Stimulated activated CD4-positive, alpha-beta T cell treated with anti-CD3 and anti-CD28 coated beads, Interleukin-1b, Interleukin-23, amount 100 ng/mL, for 24 hours (primary cell): ENCODE measurements around the gene CISD3.
"Not testable (repeated sequence)": the region's sequence is repeated elsewhere in the genome, so short reads cannot be mapped to it uniquely, and the experiment has no call there.

ENCODE experiments used
- DNase-seq, 4 experiments: peaks; one replicate each; pipeline ENCODE4 v3.0.0-alpha.2; 2020; ENCODE audit warnings: low read depth in 4 of 4, low spot score in 1 of 4

Gene CISD3

DNA sequence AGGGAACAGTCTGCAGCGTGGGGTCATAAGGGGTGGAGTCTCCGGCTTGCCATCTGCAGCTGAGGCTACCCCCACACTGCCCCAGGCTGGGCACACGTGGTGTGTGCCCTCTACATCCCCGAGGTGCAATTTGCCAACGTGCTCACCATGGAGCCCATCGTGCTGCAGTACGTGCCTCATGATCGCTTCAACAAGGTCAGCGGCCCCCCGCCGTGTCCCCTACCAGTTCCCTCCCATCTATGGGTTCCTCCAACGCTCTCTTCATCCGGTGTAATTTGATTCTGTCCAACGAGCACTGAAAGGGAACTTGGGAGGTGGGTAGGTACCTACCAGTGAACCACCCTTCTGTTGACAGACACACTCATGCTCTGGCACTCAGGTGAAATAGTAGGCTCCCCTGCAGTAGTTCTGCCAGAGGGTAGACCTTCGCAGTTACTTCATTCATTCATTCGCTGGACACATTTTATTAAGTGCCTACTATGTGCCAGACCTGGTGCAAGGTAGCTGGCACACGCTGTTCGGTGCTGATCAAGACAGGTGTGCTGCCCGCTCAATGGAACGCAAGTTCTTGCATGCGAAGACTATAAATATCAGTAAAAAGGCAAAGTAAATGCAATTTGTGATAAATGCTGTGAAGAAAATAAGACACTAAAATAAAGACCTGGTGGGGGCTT, 22.3 kb upstream of the CISD3 start:
- DNase-seq, result no peak

DNA sequence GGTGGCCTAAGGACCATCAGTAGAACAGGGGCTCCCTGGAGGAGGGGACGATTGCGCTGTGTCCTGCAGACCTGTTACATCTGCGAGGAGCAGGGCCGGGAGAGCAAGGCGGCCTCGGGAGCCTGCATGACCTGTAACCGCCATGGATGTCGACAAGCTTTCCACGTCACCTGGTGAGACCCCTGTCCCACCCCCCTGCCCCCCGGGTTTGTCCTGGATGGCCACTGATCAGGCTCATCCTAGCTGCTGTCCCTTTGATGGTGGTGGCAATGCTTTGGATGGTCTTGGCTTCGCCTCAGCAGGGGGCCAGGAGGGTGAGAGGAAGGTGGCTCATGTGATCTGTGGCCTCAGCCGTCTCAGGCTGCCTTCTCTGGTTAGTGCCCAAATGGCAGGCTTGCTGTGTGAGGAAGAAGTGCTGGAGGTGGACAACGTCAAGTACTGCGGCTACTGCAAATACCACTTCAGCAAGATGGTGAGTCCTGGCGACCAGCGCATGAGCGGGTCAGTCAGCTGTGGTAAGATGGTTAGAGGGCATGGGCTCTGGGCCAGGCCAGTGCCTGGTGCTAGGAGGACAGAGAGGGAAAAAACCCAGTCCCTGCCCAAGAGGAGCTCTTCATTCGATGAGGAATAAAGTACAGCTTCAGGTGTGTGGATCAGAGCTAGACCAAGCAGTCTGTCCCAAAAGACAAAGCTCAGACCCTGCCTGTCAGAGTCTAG, 20.9 kb upstream of the CISD3 start:
- no peak for DNase-seq

DNA sequence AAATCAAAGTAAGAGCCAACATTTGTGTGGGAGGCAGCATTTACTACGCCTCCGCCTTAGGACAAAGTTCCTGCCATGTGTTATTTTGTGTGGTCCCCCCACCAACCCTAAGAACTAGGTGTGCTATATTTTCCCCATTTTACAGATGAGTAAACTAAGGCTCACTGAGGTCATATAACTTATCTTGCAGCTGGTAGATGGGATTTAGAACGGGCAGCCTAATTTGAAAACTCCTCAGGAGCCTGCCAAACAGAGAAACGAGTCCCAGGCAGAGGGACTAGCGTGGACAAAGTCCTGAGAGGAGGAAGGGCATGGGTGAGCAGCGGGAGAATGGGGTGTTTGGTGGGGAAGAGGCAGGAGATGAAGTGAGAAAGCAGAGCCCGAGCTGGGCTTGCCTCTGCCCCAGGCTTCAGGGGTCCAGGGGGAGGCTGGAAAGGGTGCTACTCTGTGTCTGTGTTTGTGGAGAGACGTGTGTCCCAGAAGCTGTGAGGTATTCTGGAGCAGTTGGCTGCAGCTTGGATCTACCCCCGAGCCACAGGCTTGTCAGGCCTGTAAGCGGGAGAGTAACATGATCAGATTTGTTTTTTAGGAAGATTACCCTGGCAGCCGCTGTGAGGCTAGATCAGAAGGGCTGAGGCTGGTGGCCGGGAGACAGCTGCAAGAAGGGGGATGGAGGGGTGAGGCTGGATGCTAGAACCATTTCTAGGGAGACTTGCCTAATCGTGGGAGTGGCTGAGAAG, 20.1 kb upstream of the CISD3 start:
- no peak for DNase-seq

DNA sequence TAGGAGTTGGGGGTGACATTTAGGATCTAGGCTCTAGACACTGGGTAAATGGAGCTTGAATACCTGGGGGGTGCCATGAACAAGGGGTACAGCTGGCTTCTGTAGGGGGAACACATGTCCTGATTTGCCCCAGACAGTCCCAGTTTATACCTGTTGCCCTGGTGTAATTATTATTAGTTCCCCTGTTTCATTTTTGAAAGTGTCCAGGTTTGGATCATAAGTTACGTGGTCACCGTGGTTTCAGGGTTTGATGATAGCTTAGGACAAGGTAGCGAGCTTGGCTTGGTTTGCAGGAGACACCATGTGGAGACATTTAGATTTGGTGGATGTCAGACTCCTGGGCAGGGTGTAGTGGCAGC, 19.6 kb upstream of the CISD3 start:
- no peak for DNase-seq

DNA sequence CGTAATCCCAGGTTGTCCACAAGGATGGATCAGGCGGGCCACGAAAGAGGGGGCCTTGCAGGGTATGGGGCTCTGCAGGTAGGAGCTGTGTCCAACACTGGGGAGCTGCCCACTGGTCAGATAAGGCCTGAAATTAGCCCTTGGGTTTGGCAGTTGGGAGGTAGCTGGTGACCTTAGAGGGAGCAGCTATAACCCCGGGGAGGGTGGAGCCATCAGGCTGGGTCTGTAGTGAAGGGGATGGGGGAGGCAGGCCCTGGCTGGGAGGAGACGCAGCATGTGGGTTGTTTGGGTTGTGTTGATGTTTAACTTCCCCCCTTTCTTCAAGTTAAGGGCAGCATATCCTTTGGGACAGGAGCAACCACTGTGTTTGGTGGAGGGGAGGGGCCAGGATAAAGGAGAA, 19.2 kb upstream of the CISD3 start:
- DNase-seq, result no peak

DNA sequence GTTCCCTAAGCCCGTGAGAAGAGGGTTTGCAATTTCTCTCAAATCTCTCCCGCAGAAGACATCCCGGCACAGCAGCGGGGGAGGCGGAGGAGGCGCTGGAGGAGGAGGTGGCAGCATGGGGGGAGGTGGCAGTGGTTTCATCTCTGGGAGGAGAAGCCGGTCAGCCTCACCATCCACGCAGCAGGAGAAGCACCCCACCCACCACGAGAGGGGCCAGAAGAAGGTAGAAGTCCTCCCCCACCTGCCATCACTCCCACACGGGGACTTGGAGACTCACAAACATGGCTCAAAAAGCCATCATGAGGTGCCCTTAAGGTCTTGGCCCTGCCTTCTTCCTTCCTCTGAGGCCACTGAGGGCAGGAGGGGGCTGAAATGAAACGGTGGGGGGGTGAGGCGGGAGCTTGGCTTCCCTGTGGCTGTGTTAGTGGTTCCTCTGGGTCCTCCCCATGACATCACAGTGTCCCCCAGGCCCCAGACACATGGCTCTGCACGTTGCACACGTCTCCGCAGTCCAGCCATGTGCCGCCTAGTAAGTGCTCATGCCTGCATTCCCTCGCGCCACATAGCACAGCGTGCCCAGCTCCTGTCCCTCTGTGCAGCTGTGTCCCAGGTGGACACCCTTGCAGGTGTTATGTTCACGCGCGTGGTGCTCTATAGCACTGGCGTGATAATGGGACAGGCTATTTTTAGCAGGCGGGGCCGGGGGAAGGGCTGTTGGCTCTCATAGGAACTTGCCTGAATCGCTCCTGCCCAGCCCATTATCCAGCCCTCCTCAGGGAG, 18.2 kb upstream of the CISD3 start:
- no peak for DNase-seq

DNA sequence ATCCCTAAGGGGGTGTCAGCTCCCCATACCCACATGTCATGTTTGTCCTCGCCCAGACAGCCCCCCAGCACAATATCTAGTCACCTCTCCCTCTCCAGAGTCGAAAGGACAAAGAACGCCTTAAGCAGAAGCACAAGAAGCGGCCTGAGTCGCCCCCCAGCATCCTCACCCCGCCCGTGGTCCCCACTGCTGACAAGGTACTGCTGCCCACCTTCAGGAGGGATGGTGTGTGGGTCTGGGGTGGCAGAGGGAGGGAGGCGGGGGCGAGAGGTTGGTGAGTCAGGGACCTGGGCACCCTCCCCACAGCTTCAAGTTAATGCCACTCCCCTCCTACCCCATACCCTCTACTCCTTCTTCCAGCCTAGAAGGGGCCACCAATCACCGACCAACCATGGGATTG, 17.5 kb upstream of the CISD3 start:
- no peak for DNase-seq

DNA sequence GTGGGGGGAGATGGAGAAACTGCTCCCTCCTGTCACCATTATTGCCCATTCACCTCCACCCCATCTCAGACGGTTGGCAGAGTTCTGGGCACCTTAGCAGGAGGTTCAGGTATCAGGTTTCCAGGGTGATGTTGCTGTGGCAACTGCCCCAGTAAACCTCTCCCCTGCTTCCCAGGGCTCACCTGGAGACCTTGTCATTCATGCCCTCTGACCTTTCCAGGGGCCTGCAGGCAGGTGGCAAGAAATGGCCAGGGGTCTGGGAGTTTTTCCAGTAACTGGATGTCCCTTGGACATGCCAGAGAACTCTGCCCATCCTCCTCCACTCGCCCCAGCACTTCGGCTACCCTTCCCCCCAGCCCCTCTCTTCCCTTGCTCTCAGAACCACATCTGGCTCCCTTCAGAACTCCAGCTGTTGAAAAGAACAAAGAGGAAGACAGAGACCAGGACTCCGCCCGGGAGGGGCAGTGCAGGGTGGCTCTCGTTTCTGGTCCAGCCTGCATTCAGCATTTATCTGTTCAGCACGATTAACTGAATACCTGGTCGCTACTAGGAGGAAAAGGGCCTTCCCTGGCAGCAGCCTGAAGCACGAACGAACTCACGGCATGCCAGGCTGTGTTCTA, 16.6 kb upstream of the CISD3 start:
- DNase-seq, result no peak

DNA sequence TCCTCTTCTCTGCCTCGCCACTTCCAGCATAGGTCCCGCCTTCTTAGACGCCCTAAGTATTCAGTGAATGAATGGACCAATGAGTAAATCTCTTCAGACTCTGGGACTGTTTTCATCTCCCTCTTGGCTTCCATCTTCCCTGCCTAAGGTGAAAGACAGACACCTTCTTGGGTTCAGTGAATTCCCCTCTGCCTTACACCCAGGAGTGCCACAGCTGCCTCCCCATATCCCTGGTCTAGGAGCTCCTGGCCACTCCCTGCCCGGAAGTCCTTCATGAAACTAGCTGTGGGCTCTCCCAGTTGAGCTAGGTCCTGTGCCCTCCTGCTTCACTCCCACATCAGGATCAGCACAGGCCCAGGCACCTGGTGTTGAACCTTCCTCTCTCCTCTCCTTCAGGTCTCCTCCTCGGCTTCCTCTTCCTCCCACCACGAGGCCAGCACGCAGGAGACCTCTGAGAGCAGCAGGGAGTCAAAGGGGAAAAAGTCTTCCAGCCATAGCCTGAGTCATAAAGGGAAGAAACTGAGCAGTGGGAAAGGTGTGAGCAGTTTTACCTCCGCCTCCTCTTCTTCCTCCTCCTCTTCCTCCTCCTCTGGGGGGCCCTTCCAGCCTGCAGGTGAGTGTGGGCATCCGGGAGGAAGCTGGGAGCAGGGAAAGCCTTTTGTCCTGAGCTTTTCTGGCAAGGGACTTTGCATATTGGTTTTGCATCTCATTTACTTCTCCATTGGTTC, 14.8 kb upstream of the CISD3 start:
- no peak for DNase-seq

DNA sequence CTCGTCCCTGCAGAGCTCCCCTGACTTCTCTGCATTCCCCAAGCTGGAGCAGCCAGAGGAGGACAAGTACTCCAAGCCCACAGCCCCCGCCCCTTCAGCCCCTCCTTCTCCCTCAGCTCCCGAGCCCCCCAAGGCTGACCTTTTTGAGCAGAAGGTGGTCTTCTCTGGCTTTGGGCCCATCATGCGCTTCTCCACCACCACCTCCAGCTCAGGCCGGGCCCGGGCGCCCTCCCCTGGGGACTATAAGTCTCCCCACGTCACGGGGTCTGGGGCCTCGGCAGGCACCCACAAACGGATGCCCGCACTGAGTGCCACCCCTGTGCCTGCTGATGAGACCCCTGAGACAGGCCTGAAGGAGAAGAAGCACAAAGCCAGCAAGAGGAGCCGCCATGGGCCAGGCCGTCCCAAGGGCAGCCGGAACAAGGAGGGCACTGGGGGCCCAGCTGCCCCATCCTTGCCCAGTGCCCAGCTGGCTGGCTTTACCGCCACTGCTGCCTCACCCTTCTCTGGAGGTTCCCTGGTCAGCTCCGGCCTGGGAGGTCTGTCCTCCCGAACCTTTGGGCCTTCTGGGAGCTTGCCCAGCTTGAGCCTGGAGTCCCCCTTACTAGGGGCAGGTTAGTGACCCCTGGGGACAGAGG, 13.7 kb upstream of the CISD3 start:
- no peak for DNase-seq

DNA sequence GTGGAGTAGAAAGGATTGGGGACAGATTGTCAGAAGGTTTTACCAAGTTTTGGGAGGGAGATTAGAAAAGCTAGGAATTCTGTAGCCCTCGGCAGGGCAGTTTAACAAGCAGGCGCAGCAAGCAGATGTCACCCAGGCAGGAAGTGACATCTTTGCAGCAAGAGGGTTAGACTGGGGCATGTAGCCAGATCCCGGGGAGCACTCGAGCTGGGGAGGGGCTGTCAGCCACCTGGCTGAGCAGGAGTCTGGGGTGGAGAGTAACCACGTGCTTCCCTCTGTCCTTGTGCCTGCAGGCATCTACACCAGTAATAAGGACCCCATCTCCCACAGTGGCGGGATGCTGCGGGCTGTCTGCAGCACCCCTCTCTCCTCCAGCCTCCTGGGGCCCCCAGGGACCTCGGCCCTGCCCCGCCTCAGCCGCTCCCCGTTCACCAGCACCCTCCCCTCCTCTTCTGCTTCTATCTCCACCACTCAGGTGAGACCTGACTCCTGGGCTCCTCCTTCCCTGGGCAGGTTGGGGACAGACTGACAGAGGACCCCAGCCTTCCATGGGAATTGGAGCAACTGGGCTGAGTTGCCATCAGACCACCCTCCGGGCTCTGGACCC, 12.9 kb upstream of the CISD3 start:
- DNase-seq, result no peak

DNA sequence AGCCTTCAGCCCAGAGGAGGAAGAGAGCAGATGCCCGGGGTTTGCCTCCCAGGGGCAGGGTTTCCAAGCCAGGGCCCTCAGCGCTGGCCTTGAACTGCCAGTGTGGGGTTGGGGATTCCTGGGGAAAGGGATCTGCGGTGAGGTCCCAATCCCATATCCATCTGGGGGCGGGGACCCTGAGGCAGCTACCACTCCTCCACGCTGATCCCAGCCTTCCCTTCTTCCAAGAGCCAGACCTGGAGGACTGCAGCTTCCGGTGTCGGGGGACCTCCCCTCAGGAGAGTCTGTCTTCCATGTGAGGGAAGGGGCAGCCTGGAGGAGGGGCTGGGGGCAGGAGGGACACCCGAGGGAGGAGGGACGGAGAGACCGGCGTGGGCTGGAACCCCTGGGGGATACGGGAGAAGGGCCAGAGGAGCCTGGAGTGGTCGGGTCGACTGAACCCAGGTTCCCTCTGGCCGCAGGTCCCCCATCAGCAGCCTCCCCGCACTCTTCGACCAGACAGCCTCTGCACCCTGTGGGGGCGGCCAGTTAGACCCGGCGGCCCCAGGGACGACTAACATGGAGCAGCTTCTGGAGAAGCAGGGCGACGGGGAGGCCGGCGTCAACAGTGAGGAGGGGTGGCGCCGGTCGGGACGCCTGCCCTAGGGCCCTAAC, 10.7 kb upstream of the CISD3 start:
- DNase-seq, result no peak

DNA sequence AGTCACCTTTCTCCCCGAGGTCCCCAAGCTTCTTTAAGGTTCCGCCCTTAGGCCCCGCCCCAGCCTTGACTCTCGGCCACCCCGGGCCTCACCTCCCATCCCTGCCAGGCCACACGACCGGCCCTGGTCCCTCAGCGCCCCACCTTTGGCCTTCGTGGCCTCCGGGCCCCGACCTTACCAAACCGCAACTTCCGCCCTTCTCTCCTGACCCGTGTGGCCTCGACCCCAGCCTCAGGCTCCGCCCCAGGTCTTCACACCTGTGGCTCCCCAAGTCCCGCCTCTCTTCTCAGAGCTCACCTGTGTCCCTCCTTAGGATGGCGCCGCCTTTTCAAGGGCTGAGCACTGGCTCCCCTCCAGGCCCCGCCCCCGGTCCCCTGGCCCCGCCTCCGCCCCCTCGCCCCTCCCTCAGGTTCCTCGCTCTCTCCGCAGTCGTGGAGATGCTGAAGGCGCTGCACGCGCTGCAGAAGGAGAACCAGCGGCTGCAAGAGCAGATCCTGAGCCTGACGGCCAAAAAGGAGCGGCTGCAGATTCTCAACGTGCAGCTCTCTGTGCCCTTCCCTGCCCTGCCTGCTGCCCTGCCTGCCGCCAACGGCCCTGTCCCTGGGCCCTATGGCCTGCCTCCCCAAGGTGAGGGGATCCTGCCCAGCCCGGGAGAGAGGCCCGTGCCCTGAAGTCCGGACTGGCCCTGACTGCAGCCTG, 10.0 kb upstream of the CISD3 start:
- DNase-seq, result no peak

DNA sequence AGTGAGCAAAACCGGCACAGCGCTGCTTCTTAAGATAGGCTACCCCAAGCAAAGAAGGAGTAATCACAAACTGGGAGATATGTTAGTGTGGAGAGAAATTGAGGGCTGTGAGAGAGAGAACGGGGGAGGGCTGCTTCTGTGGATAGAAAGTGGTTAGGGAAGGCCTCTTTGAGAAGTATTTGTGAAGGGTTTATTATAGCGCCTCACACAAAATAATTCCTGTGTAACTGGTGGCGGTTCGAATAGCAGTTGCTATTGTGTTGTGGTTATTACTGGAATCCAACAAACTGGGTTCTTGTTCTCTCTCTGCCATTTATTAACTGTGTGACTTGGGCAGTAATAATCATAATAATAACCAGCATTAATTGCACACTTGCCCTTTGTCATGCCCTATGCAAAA, 9.2 kb upstream of the CISD3 start:
- DNase-seq, result no peak

DNA sequence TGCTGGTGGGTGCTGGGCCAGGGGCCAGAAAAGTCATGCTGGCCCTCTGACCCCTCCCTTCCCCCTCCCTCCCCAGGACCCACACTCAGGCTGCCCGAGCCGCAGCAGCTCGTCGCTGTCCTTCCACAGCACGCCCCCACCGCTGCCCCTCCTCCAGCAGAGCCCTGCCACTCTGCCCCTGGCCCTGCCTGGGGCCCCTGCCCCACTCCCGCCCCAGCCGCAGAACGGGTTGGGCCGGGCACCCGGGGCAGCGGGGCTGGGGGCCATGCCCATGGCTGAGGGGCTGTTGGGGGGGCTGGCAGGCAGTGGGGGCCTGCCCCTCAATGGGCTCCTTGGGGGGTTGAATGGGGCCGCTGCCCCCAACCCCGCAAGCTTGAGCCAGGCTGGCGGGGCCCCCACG, 8.3 kb upstream of the CISD3 start:
- no peak for DNase-seq

DNA sequence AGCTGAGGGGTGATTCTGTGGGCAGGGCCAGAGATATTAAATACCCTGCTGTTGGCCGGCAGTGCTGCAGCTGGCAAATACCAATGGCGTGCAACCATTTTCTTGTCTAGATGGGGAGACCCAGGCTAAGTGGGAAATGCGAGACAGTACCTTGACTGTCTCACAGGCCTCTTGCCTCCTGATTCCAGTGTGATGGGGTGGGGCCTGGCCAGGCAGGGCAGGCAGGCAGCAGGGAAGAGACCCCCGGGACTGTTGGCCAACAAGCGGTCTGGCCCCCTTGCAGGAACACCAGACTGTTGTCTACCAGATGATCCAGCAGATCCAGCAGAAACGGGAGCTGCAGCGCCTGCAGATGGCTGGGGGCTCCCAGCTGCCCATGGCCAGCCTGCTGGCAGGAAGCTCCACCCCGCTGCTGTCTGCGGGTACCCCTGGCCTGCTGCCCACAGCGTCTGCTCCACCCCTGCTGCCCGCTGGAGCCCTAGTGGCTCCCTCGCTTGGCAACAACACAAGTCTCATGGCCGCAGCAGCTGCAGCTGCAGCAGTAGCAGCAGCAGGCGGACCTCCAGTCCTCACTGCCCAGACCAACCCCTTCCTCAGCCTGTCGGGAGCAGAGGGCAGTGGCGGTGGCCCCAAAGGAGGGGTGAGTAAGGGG, 5.7 kb upstream of the CISD3 start:
- no peak for DNase-seq

DNA sequence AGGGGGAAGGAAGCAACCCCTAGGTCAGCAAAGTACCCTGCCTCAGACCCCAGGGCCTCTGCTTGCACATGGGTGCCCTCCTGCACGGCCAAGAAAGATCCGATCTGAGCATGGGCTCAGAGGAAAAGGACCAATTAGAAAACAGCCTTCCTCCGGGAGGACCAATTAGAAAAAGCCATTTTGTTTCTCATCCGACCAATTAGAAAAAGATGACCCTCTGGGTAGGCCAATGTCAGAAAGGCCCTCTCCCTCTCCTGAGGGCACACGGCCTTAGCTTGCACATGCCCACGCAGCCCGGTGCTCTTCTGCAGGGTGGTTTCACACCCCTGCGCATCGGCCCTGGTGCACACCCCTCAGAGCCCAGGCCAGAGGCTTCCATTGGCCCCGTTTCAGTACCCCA, 5.1 kb upstream of the CISD3 start:
- no peak for DNase-seq

DNA sequence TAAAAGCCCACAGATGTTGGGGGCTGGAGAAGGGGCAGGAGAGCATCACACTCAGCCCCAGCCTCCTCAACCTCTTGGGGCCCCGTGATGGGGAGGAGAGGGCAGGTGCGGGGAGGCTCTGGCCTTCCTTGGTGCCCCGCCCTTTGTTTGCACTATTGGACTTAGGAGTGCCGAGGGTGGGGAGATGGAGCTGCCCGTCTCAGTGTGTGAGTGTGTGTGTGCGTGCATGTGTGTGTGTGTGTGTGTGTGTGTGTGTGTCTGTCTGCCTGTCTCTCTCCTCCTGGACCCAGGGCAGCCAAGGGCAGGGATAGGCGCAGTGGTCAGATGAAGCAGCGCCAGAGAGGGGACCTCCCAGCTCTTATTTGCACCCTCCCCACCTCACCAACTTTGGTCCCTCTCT, 4.0 kb upstream of the CISD3 start:
- DNase-seq, result not testable (repeated sequence)
